ENCODE results near the gene ZNF2.

GRCh38 chr2:95159690-95160449, 5.7 kb upstream of the ZNF2 start, which contains the start of gene ZNF514:
- TF ChIP-seq EZH2phosphoT487 (IDR thresholded peaks at IDR 0.05; ENCODE audit: low read length) (no peak), EZH2 (optimal IDR thresholded peaks at IDR 0.05; ENCODE audit: low read depth, low read length) (no peak)
- TF ChIP-seq, protein P1, sequence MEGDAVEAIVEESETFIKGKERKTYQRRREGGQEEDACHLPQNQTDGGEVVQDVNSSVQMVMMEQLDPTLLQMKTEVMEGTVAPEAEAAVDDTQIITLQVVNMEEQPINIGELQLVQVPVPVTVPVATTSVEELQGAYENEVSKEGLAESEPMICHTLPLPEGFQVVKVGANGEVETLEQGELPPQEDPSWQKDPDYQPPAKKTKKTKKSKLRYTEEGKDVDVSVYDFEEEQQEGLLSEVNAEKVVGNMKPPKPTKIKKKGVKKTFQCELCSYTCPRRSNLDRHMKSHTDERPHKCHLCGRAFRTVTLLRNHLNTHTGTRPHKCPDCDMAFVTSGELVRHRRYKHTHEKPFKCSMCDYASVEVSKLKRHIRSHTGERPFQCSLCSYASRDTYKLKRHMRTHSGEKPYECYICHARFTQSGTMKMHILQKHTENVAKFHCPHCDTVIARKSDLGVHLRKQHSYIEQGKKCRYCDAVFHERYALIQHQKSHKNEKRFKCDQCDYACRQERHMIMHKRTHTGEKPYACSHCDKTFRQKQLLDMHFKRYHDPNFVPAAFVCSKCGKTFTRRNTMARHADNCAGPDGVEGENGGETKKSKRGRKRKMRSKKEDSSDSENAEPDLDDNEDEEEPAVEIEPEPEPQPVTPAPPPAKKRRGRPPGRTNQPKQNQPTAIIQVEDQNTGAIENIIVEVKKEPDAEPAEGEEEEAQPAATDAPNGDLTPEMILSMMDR (IDR thresholded peaks at IDR 0.05; ENCODE audit: low read length): no peak
